ENCODE results near the gene PTPRG.
"Not testable (repeated sequence)": the region's sequence is repeated elsewhere in the genome, so short reads cannot be mapped to it uniquely, and the experiment has no call there.

PTPRG gene

GRCh38 chr3:61684386-61684785 is 123.0 kb downstream of the PTPRG start:
- H3K36me3 Mint-ChIP-seq: no peaks in the 10 kb centered on the region
- DNase-seq (ENCODE audit: low spot score in 2 of 2) (no peak), ATAC-seq (no peak)
- no peaks in the 10 kb centered on the region for H3K4me1 Mint-ChIP-seq
- no peaks in the 10 kb centered on the region for H3K9me3 Mint-ChIP-seq
- H3K27ac Mint-ChIP-seq: no peak overlapping the region
- no peak overlapping the region for H3K4me3 Mint-ChIP-seq

GRCh38 chr3:61685755-61686154 is 124.4 kb downstream of the PTPRG start:
- ATAC-seq: no peak

GRCh38 chr3:61686228-61686648 is 124.9 kb downstream of the PTPRG start:
- H3K4me1 Mint-ChIP-seq: no peaks in the 10 kb centered on the region
- no peak for ATAC-seq
- no peaks in the 10 kb centered on the region for H3K9me3 Mint-ChIP-seq
- no peak overlapping the region for H3K4me3 Mint-ChIP-seq
- H3K27ac Mint-ChIP-seq: no peak overlapping the region
- H3K36me3 Mint-ChIP-seq: no peaks in the 10 kb centered on the region
- no peak for DNase-seq (ENCODE audit: low spot score in 2 of 2)

More at GRCh38 chr3:61685755-61686154, 124.4 kb downstream of the PTPRG start:
- H3K9me3 Mint-ChIP-seq: no peaks in the 10 kb centered on the region
- no peak overlapping the region for H3K27ac Mint-ChIP-seq
- no peak for DNase-seq (ENCODE audit: low spot score in 2 of 2)
- no peak overlapping the region for H3K4me3 Mint-ChIP-seq
- no peaks in the 10 kb centered on the region for H3K36me3 Mint-ChIP-seq
- H3K4me1 Mint-ChIP-seq: no peaks in the 10 kb centered on the region

DNA sequence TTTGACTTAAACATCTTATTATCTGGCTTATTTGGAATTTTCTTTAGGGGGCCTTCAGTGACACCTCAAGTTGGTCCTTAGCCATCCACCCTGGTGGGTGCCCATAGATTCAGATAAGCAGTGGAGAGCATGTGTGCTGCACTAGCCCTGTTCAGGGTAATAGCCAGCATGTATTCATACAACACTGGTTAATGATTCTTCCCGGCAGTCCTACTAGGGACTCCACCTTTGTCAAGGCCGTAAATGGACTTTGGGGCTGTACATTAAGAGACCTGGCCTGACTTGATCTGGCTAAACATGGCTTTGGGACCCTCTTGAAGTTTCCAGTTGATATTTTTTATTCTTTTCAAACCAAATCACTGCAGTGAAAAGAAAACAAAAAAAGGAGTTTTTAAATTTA is 125.8 kb downstream of the PTPRG start:
- H3K9me3 Mint-ChIP-seq: no peaks in the 10 kb centered on the region
- no peaks in the 10 kb centered on the region for H3K4me1 Mint-ChIP-seq
- no peak for DNase-seq (ENCODE audit: low spot score in 2 of 2)
- H3K27ac Mint-ChIP-seq: no peak overlapping the region
- no peak overlapping the region for H3K4me3 Mint-ChIP-seq
- ATAC-seq: no peak
- no peaks in the 10 kb centered on the region for H3K36me3 Mint-ChIP-seq

- H3K4me1 Mint-ChIP-seq: no peaks in the 10 kb centered on the region
- no peak overlapping the region for H3K27ac Mint-ChIP-seq
- DNase-seq (ENCODE audit: low spot score in 2 of 2) (no peak), ATAC-seq (no peak)
- no peaks in the 10 kb centered on the region for H3K9me3 Mint-ChIP-seq
- H3K4me3 Mint-ChIP-seq: no peak overlapping the region
- no peaks in the 10 kb centered on the region for H3K36me3 Mint-ChIP-seq
Observed at GRCh38 chr3:61687663-61688306, 126.4 kb downstream of the PTPRG start.

DNA sequence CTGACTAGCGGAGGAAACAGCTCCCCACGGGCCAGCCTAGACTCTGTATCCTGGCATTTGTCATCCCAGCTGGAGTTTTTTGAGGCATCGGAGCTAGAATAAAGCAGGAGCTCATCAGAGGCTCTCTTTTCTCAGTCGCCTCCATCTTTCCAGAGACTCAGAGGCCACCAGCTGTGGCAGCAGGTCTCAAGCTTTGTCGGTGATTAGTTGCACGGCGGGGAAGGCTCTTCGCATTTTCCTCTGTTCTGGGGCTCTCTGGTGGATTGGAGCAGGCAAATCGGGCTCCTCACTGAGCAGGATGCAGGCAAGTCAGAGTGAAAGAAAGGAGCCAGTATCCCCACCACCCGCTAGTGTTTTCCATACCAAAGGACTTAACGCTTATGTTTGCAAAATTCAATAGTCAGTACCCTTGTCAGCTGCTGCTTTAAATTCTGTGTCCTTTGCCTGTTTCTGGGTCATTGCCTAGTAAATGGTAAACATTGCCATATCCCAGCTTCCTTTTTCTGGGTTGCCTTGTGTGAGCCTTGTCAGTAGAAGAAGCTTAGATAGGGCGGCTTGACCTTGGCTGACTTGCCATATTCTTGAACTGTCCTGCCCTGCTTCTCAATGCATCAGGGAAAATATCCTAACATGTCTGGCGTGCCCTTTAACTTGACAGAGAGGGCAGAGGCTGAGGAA is 127.1 kb downstream of the PTPRG start:
- H3K4me1 Mint-ChIP-seq: no peaks in the 10 kb centered on the region
- DNase-seq (ENCODE audit: low spot score in 2 of 2) (no peak), ATAC-seq (no peak)
- H3K4me3 Mint-ChIP-seq: no peak overlapping the region
- H3K9me3 Mint-ChIP-seq: peaks cover 2% of the 10 kb centered on the region
- H3K27ac Mint-ChIP-seq: no peak overlapping the region
- no peaks in the 10 kb centered on the region for H3K36me3 Mint-ChIP-seq

GRCh38 chr3:61690016-61690415 is 128.6 kb downstream of the PTPRG start:
- peaks cover 5% of the 10 kb centered on the region for H3K9me3 Mint-ChIP-seq
- ATAC-seq: no peak
- no peak overlapping the region for H3K27ac Mint-ChIP-seq
- no peak overlapping the region for H3K4me3 Mint-ChIP-seq
- DNase-seq (ENCODE audit: low spot score in 2 of 2): no peak
- no peaks in the 10 kb centered on the region for H3K36me3 Mint-ChIP-seq
- H3K4me1 Mint-ChIP-seq: no peaks in the 10 kb centered on the region

DNA sequence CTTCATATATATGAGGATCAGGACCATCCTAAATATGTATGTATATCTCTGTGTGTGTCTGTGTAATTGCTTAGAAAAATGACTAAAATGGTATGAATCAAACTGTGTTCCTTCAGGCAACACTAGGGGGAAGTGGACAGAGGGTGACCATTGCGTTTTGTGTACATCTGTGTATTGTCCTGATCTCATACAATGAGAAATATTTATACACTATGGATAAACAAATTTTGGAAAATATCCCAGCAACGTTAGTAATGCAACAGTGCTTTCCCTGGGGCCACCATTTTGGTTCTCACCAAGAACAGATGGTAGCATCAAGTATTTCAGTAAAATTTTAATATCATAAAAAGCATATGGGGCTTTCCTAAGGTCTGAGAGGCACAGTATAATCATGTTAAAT is 130.1 kb downstream of the PTPRG start:
- no peak for DNase-seq (ENCODE audit: low spot score in 2 of 2)
- no peak overlapping the region for H3K27ac Mint-ChIP-seq
- H3K36me3 Mint-ChIP-seq: no peaks in the 10 kb centered on the region
- peaks cover 5% of the 10 kb centered on the region for H3K9me3 Mint-ChIP-seq
- ATAC-seq: no peak
- H3K4me3 Mint-ChIP-seq: no peak overlapping the region
- no peaks in the 10 kb centered on the region for H3K4me1 Mint-ChIP-seq

DNA sequence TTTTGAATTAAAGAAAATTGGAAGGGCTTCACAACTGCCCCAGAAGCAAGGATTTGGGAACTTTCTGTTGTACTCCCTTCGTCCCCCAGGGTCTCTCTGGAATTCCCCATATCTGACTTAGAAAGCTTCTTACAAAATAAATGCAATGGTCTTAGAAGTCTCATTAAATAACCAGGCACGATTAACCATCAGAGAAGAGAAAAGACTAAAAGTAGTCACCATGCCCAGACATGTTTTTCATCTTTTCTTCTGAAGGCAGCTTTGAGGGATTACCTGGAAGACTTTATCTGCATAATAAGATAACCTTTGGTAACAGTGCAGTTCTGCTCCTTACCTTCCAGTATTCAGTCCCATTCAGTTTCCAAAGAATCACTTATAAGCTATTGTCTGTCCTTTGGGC is 135.9 kb downstream of the PTPRG start:
- DNase-seq (ENCODE audit: low spot score in 2 of 2) (no peak), ATAC-seq (no peak)
- Mint-ChIP-seq H3K4me1 (no peaks in the 10 kb centered on the region), H3K27ac (no peak overlapping the region), H3K9me3 (peaks cover 5% of the 10 kb centered on the region), H3K36me3 (no peaks in the 10 kb centered on the region), H3K4me3 (no peak overlapping the region)

DNA sequence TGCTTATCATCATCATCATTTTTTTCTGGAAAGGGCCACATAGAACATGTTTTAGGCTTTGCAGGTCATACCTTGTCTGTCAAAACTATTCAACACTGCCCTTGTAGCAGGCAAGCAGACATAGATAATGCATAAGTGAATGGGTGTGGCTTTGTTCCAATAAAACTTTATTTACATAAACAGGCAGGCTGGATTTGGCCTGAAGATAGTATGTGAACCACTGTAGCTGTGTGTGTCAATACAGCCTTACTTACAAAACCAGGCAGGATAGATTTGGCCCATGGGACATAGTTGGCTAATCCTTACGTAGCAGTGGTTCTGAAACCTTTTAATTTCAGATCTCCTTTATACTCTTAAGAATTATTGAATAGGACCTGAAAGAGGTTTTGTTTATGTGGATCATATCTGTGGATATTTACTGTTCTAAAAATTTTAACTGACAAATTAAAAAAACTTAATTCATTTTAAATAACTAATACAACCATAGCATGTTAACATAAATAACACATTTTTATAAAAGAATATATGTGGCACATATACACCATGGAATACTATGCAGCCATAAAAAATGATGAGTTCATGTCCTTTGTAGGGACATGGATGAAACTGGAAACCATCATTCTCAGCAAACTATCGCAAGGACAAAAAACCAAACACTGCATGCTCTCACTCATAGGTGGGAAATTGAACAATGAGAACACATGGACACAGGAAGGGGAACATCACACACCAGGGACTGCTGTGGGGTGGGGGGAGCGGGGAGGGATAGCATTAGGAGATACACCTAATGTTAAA is 137.1 kb downstream of the PTPRG start:
- not testable (repeated sequence) for H3K4me1 Mint-ChIP-seq; DNase-seq (ENCODE audit: low spot score in 2 of 2); H3K36me3 Mint-ChIP-seq; H3K27ac Mint-ChIP-seq; H3K4me3 Mint-ChIP-seq; H3K9me3 Mint-ChIP-seq; ATAC-seq

DNA sequence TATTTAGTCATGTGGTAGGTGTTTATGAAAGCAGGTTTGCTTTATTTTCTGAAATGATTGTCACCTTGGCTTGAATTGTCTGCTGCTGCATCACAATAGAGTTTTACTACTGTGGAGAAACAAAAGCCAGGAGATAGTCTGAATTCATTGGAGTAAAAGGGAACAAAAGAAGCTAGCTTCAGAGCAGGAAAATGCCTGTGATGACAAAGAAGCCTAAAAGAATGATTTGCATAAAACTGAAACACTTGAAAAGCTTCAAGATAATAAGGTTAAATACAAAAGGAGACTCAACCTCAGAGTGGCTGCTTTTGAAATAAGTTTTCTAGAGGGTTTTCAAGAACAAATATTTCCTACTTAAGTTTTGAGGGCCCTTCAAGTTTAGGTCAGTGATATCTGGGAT is 138.3 kb downstream of the PTPRG start:
- H3K36me3 Mint-ChIP-seq: no peaks in the 10 kb centered on the region

GRCh38 chr3:61701011-61701410 is 139.6 kb downstream of the PTPRG start:
- Mint-ChIP-seq H3K27ac (no peak overlapping the region), H3K4me1 (no peaks in the 10 kb centered on the region), H3K36me3 (no peaks in the 10 kb centered on the region), H3K4me3 (no peak overlapping the region), H3K9me3 (peaks cover 7% of the 10 kb centered on the region)
- ATAC-seq (no peak), DNase-seq (ENCODE audit: low spot score in 2 of 2) (no peak)

More for the DNA sequence above, 138.3 kb downstream of the PTPRG start:
- ATAC-seq: no peak
- H3K4me3 Mint-ChIP-seq: no peak overlapping the region
- DNase-seq (ENCODE audit: low spot score in 2 of 2): no peak
- no peaks in the 10 kb centered on the region for H3K4me1 Mint-ChIP-seq
- peaks cover 5% of the 10 kb centered on the region for H3K9me3 Mint-ChIP-seq
- H3K27ac Mint-ChIP-seq: no peak overlapping the region

GRCh38 chr3:61702453-61702852 is 141.1 kb downstream of the PTPRG start:
- H3K9me3 Mint-ChIP-seq: peaks cover 7% of the 10 kb centered on the region
- ATAC-seq (no peak), DNase-seq (ENCODE audit: low spot score in 2 of 2) (no peak)
- no peak overlapping the region for H3K27ac Mint-ChIP-seq
- no peaks in the 10 kb centered on the region for H3K4me1 Mint-ChIP-seq
- H3K36me3 Mint-ChIP-seq: no peaks in the 10 kb centered on the region
- no peak overlapping the region for H3K4me3 Mint-ChIP-seq

DNA sequence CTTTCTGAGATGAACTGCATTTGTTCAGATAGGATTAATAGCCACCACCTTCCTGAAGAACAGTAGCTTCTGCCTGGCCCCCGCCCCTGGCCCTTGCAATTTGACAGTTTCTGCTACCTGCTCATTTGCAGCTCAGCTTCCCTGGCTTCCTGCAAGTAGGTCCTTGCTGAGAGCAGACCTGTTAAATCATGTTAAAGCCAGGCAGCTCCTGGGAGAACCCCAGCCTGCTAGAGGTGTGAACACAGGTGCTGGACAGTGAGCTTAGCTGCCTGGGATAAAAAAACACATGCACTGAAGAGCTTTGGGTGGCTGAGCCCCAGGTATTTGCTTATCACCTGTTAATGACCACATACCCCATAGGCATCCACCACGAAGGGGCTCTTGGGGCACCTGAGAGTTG is 143.4 kb downstream of the PTPRG start:
- H3K4me3 Mint-ChIP-seq: no peak overlapping the region
- peaks cover 7% of the 10 kb centered on the region for H3K9me3 Mint-ChIP-seq
- ATAC-seq (no peak), DNase-seq (ENCODE audit: low spot score in 2 of 2) (no peak)
- H3K4me1 Mint-ChIP-seq: no peaks in the 10 kb centered on the region
- H3K27ac Mint-ChIP-seq: no peak overlapping the region
- H3K36me3 Mint-ChIP-seq: no peaks in the 10 kb centered on the region

DNA sequence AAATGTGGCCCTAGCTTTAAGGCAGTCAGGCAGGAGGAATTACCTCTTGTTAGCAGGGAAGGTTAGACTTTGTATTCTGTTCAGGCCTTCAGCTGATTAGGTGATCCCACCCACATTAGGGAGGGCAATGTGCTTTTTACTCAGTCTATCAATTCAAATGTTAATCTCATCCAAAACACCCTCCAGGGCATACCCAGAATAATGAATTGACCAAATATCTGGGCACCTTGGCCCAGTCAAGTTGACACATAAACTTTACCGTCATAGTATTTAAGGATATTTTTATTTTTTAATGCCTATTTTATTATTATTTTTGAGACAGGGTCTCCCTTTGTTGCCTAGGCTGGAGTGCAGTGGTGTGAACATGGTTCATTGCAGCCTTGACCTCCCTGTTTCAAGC is 146.1 kb downstream of the PTPRG start:
- Mint-ChIP-seq H3K4me1 (no peaks in the 10 kb centered on the region), H3K27ac (no peak overlapping the region), H3K9me3 (peaks cover 7% of the 10 kb centered on the region), H3K36me3 (no peaks in the 10 kb centered on the region), H3K4me3 (no peak overlapping the region)
- no peak for ATAC-seq
- no peak for DNase-seq (ENCODE audit: low spot score in 2 of 2)

DNA sequence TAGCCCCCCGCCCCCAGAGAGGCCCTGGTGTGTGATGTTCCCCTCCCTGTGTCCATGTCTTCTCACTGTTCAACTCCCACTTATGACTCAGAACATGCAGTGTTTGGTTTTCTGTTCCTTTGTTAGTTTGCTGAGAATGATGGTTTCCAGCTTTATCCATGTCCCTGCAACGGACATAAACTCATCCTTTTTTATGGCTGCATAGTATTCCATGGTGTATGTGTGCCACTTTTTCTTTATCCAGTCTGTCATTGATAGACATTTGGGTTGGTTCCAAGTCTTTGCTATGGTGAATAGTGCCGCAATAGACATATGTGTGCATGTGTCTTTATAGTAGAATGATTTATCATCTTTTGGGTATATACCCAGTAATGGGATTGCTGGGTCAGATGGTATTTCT is 149.5 kb downstream of the PTPRG start:
- not testable (repeated sequence) for H3K36me3 Mint-ChIP-seq; DNase-seq (ENCODE audit: low spot score in 2 of 2); H3K4me1 Mint-ChIP-seq; H3K9me3 Mint-ChIP-seq; H3K4me3 Mint-ChIP-seq; H3K27ac Mint-ChIP-seq; ATAC-seq
